Astrocyte (in vitro differentiated cells and primary cell): Measurements from ENCODE around the gene ABLIM2.

ENCODE experiments used
- CTCF ChIP-seq: IDR thresholded peaks from 2 replicates; pipeline ENCODE4 v1.5.1; 2011; ENCODE audit warnings: low read depth, mild to moderate bottlenecking, inconsistent platforms, low read length, moderate library complexity; ENCODE audit not compliant: insufficient read depth
- EZH2 ChIP-seq: IDR thresholded peaks from 2 replicates; pipeline ENCODE4 v1.6.1; 2012; ENCODE audit warnings: mild to moderate bottlenecking, low read length, inconsistent platforms; ENCODE audit not compliant: insufficient read depth

DNA sequence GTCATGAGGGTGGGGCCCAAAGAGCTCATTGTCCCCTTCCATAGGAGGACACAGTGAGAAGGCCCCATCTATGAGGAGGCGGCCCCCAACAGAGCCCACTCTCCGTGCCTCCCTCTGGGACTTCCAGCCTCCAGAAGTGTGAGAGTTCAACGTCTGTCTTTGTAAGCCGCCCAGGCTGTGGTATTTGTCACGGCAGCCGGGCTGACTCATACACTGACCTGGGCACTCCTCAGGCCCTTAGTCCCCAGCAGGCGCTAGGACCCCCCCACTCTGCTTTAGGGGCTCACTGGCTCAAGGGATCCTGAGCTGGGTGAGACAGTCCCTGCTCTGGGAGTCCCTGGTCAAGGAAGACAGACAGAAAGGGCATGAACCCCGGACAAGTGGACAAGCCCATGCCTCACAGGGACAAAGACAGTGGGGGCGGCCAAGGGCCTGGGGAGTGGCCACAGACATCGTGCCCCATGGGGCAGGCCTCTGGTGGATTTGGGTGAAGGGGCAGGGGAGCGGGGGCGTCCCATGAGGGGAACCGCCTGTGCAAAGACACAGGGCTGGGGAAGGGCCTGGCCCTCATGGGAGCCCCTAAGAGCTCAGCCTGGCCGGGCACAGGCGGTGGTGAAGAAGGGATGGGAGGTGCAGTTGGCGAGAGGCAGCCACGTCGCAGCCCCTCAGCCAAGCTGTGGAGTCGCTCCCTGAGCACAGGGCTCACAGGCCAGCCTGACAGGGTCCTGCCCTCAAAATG is 21.5 kb downstream of the ABLIM2 start:
- TF ChIP-seq CTCF (no peak), EZH2 (no peak)
